ENCODE results near the gene TDP2.

Gene TDP2

GRCh38 chr6:24699521-24700359, 33.0 kb upstream of the TDP2 start:
- no peak for ATAC-seq
- TF ChIP-seq, protein P1, sequence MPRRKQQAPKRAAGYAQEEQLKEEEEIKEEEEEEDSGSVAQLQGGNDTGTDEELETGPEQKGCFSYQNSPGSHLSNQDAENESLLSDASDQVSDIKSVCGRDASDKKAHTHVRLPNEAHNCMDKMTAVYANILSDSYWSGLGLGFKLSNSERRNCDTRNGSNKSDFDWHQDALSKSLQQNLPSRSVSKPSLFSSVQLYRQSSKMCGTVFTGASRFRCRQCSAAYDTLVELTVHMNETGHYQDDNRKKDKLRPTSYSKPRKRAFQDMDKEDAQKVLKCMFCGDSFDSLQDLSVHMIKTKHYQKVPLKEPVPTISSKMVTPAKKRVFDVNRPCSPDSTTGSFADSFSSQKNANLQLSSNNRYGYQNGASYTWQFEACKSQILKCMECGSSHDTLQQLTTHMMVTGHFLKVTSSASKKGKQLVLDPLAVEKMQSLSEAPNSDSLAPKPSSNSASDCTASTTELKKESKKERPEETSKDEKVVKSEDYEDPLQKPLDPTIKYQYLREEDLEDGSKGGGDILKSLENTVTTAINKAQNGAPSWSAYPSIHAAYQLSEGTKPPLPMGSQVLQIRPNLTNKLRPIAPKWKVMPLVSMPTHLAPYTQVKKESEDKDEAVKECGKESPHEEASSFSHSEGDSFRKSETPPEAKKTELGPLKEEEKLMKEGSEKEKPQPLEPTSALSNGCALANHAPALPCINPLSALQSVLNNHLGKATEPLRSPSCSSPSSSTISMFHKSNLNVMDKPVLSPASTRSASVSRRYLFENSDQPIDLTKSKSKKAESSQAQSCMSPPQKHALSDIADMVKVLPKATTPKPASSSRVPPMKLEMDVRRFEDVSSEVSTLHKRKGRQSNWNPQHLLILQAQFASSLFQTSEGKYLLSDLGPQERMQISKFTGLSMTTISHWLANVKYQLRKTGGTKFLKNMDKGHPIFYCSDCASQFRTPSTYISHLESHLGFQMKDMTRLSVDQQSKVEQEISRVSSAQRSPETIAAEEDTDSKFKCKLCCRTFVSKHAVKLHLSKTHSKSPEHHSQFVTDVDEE (CRISPR knock-in tag; IDR thresholded peaks at IDR 0.05): no peak
- TF ChIP-seq SNAI2 (CRISPR knock-in tag; IDR thresholded peaks at IDR 0.05) (no peak), ISL1 (CRISPR knock-in tag; IDR thresholded peaks at IDR 0.05) (no peak), ZC3H10 (CRISPR knock-in tag; IDR thresholded peaks at IDR 0.05) (no peak), CSRNP3 (CRISPR knock-in tag; IDR thresholded peaks at IDR 0.05) (no peak), ZNF70 (CRISPR knock-in tag; IDR thresholded peaks at IDR 0.05) (no peak), PPARA (CRISPR knock-in tag; IDR thresholded peaks at IDR 0.05; ENCODE audit: borderline replicate concordance) (no peak), RARB (CRISPR knock-in tag; IDR thresholded peaks at IDR 0.05) (no peak), CSDC2 (CRISPR knock-in tag; IDR thresholded peaks at IDR 0.05) (no peak), ZNF8 (CRISPR knock-in tag; IDR thresholded peaks at IDR 0.05) (no peak), GLIS3 (CRISPR knock-in tag; IDR thresholded peaks at IDR 0.05) (no peak), ZNF565 (CRISPR knock-in tag; conservative IDR thresholded peaks at IDR 0.05; ENCODE audit: low read depth) (no peak), ESRRG (CRISPR knock-in tag; IDR thresholded peaks at IDR 0.05) (no peak), BACH2 (CRISPR knock-in tag; IDR thresholded peaks at IDR 0.05; ENCODE audit: borderline replicate concordance) (no peak), POU6F1 (CRISPR knock-in tag; IDR thresholded peaks at IDR 0.05; ENCODE audit: borderline replicate concordance, low read depth) (no peak)
- TF ChIP-seq, protein P2, sequence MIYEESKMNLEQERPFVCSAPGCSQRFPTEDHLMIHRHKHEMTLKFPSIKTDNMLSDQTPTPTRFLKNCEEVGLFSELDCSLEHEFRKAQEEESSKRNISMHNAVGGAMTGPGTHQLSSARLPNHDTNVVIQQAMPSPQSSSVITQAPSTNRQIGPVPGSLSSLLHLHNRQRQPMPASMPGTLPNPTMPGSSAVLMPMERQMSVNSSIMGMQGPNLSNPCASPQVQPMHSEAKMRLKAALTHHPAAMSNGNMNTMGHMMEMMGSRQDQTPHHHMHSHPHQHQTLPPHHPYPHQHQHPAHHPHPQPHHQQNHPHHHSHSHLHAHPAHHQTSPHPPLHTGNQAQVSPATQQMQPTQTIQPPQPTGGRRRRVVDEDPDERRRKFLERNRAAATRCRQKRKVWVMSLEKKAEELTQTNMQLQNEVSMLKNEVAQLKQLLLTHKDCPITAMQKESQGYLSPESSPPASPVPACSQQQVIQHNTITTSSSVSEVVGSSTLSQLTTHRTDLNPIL (CRISPR knock-in tag; IDR thresholded peaks at IDR 0.05; ENCODE audit: low read depth): no peak

DNA sequence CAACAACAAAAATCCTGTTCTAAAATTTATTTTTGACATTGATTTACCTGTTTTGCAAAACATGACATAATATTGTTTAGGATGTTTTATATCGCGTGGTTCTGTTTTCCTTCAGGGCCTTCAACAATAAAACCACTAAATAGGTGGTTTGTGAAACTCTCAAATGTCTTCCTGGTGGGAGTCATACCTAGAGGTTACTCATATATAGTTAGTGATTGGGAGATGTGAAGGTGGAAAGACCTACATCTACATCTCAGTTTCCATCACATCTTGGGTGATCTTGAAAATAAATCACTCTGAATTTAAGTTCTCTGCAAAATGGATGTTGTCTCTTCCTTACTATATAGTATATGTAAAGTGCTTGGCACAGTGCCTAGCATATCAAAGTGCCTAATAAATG, 29.4 kb upstream of the TDP2 start:
- no peak for ATAC-seq
- TF ChIP-seq CSRNP3 (CRISPR knock-in tag; IDR thresholded peaks at IDR 0.05) (no peak), TOX (CRISPR knock-in tag; IDR thresholded peaks at IDR 0.05; ENCODE audit: borderline replicate concordance) (no peak), ZFP30 (CRISPR knock-in tag; IDR thresholded peaks at IDR 0.05) (no peak), PPARA (CRISPR knock-in tag; IDR thresholded peaks at IDR 0.05; ENCODE audit: borderline replicate concordance) (no peak), ZNF565 (CRISPR knock-in tag; conservative IDR thresholded peaks at IDR 0.05; ENCODE audit: low read depth) (no peak), ZNF8 (CRISPR knock-in tag; IDR thresholded peaks at IDR 0.05) (no peak), OSR1 (CRISPR knock-in tag; IDR thresholded peaks at IDR 0.05) (no peak), GLIS3 (CRISPR knock-in tag; IDR thresholded peaks at IDR 0.05) (no peak), TCF4 (CRISPR knock-in tag; IDR thresholded peaks at IDR 0.05; ENCODE audit: borderline replicate concordance) (no peak), RARB (CRISPR knock-in tag; IDR thresholded peaks at IDR 0.05) (no peak)
- TF ChIP-seq, protein P3, sequence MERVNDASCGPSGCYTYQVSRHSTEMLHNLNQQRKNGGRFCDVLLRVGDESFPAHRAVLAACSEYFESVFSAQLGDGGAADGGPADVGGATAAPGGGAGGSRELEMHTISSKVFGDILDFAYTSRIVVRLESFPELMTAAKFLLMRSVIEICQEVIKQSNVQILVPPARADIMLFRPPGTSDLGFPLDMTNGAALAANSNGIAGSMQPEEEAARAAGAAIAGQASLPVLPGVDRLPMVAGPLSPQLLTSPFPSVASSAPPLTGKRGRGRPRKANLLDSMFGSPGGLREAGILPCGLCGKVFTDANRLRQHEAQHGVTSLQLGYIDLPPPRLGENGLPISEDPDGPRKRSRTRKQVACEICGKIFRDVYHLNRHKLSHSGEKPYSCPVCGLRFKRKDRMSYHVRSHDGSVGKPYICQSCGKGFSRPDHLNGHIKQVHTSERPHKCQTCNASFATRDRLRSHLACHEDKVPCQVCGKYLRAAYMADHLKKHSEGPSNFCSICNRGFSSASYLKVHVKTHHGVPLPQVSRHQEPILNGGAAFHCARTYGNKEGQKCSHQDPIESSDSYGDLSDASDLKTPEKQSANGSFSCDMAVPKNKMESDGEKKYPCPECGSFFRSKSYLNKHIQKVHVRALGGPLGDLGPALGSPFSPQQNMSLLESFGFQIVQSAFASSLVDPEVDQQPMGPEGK (CRISPR knock-in tag; IDR thresholded peaks at IDR 0.05; ENCODE audit: borderline replicate concordance): no peak
- TF ChIP-seq, protein P1 (CRISPR knock-in tag; IDR thresholded peaks at IDR 0.05): no peak

DNA sequence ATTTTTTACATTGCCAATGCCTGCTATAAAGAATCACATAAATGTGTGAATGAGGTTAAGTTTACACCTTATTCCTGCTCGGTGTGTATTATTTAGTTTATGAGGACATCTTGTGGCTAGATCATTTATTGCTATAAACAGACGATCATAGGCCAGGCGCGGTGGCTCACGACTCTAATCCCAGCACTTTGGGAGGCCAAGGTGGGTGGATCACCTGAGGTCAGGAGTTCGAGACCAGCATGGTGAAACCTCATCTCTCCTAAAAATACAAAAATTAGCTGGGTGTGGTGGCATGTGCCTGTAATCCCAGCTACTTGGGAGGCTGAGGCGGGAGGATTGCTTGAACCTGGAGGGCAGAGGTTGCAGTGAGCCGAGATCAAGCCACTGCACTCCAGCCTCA, 28.9 kb upstream of the TDP2 start:
- ATAC-seq: peak; percentile 92
